ENCODE measurements around the gene LCOR. TPM values are rescaled to one million over a fixed set of nuclear protein-coding genes. Genes with fewer than 3 reads are reported as not detected.

LCOR gene
- total and polyA plus RNA-seq, 2 of the 13 experiments (the other 11 are each of a cell fraction or from before 2014, with no cell fraction given): 12.4 to 23.7 TPM

GRCh38 chr10:96842896-96843723 is 11.0 kb downstream of the LCOR start (continued):
- TF ChIP-seq KAT7 (CRISPR knock-in tag; IDR thresholded peaks at IDR 0.05; ENCODE audit: borderline replicate concordance): peak; percentile 80
- no peak for TF ChIP-seq MYNN (CRISPR knock-in tag; IDR thresholded peaks at IDR 0.05; ENCODE audit: low read depth)
- no peak for TF ChIP-seq ZNF33B (CRISPR knock-in tag; IDR thresholded peaks at IDR 0.05)
- TF ChIP-seq MTF1 (CRISPR knock-in tag; IDR thresholded peaks at IDR 0.05): no peak
- TF ChIP-seq E2F2 (CRISPR knock-in tag; IDR thresholded peaks at IDR 0.05; ENCODE audit: borderline replicate concordance): no peak
- peak; percentile 87 for TF ChIP-seq KDM4B (CRISPR knock-in tag; IDR thresholded peaks at IDR 0.05)
- TF ChIP-seq MAFG (CRISPR knock-in tag; IDR thresholded peaks at IDR 0.05): no peak
- no peak for TF ChIP-seq FOXA1 (IDR thresholded peaks at IDR 0.05)
- peak; percentile 88 for TF ChIP-seq FOXA1 (CRISPR knock-in tag; IDR thresholded peaks at IDR 0.05)
- no peak for TF ChIP-seq CSRNP2 (CRISPR knock-in tag; conservative IDR thresholded peaks at IDR 0.05; ENCODE audit: low read depth)
- peak; percentile 91 for TF ChIP-seq CREM (IDR thresholded peaks at IDR 0.05)
- TF ChIP-seq CREM (CRISPR knock-in tag; IDR thresholded peaks at IDR 0.05): no peak
- no peak for TF ChIP-seq TMF1 (CRISPR knock-in tag; IDR thresholded peaks at IDR 0.05; ENCODE audit: low read depth)
- TF ChIP-seq ESRRA (CRISPR knock-in tag; IDR thresholded peaks at IDR 0.05; ENCODE audit: low read depth): no peak
- peak; percentile 90; the same call in 1 of the 2 replicates for TF ChIP-seq KDM1A (CRISPR knock-in tag; IDR thresholded peaks at IDR 0.05)
- no peak for TF ChIP-seq SRSF9 (IDR thresholded peaks at IDR 0.05; ENCODE audit: borderline replicate concordance, insufficient read depth, low read depth, low read length, poor library complexity, severe bottlenecking)
- peak; percentile 95 for TF ChIP-seq LCORL (IDR thresholded peaks at IDR 0.05)
- TF ChIP-seq LCORL (CRISPR knock-in tag; IDR thresholded peaks at IDR 0.05): peak; percentile 97
- peak; percentile 98 for TF ChIP-seq FOXP4 (CRISPR knock-in tag; IDR thresholded peaks at IDR 0.05)
- TF ChIP-seq TOE1 (CRISPR knock-in tag; IDR thresholded peaks at IDR 0.05): peak; percentile 78
- TF ChIP-seq ZFY (CRISPR knock-in tag; IDR thresholded peaks at IDR 0.05): no peak
- TF ChIP-seq TAF1 (CRISPR knock-in tag; IDR thresholded peaks at IDR 0.05): no peak
- no peak for TF ChIP-seq HNRNPLL (IDR thresholded peaks at IDR 0.05; ENCODE audit: low read depth, low read length, poor library complexity, severe bottlenecking)
- TF ChIP-seq ZNF230 (CRISPR knock-in tag; IDR thresholded peaks at IDR 0.05): 0 out of 2 replicates have a peak, but pooled peaks have one; percentile 61
- TF ChIP-seq ZFX (CRISPR knock-in tag; IDR thresholded peaks at IDR 0.05; ENCODE audit: low read depth): no peak; the same call in 1 of the 2 replicates
